Gastrocnemius medialis (tissue), 4 donors: Measurements from ENCODE around the gene SLC2A14.

Source experiments
- CTCF ChIP-seq, 5 experiments: fragments of 450-650 bp in 3 of 5; fragments of 200-600 bp in 2 of 5; sonication (generic) in 2 of 5; IDR thresholded peaks in 4 of 5; conservative IDR thresholded peaks in 1 of 5; 1 replicate in 4 of 5; 2 replicates in 1 of 5; pipeline ENCODE4 v1.5.1; 2016 to 2019; ENCODE audit warnings: antibody characterized with exemption in 5 of 5, mild to moderate bottlenecking in 3 of 5, moderate library complexity in 3 of 5
- POLR2A ChIP-seq, 2 donors: fragments of 450-650 bp; IDR thresholded peaks; one replicate each; pipeline ENCODE4 v1.6.1; 2017; ENCODE audit warnings: antibody characterized with exemption in 2 of 2, mild to moderate bottlenecking in 2 of 2, moderate library complexity in 2 of 2

- no peak for TF ChIP-seq CTCF (IDR thresholded peaks at IDR 0.05 in 4 of 5, conservative IDR thresholded peaks at IDR 0.05 in 1 of 5)
- no peak for TF ChIP-seq POLR2A (IDR thresholded peaks at IDR 0.05)
These were observed 34.3 kb upstream of the SLC2A14 start for GRCh38 chr12:7907009-7907408.
